Ishikawa (cell line): ENCODE results near the gene DOCK8.

Source experiments
- CEBPB ChIP-seq: IDR thresholded peaks from 2 replicates; pipeline ENCODE4 v1.6.1; 2012
- CREB1 ChIP-seq: IDR thresholded peaks from 2 replicates; pipeline ENCODE4 v1.6.1; 2012; ENCODE audit warnings: low read depth
- EGR1 ChIP-seq: IDR thresholded peaks from 2 replicates; pipeline ENCODE4 v1.6.1; 2012
- EP300 ChIP-seq: IDR thresholded peaks from 2 replicates; pipeline ENCODE4 v1.6.1; 2012; ENCODE audit warnings: borderline replicate concordance
- MAX ChIP-seq: IDR thresholded peaks from 2 replicates; pipeline ENCODE4 v1.6.1; 2012
- RAD21 ChIP-seq: IDR thresholded peaks from 2 replicates; pipeline ENCODE4 v1.6.1; 2012; ENCODE audit warnings: low read depth
- USF1 ChIP-seq: IDR thresholded peaks from 2 replicates; pipeline ENCODE4 v1.6.1; 2012

- TF ChIP-seq CREB1: no peak
- no peak for TF ChIP-seq MAX
- no peak for TF ChIP-seq RAD21
- no peak for TF ChIP-seq USF1
- TF ChIP-seq CEBPB: no peak
- no peak for TF ChIP-seq EGR1
- no peak for TF ChIP-seq EP300
These were observed 291.0 kb downstream of the DOCK8 start for GRCh38 chr9:505741-506059.
